Right hindlimb (tissue), 1 donor: ENCODE results near the gene COL5A2.

Experiments used
- DNase-seq: peaks from one replicate; pipeline ENCODE4 v3.0.0-alpha.2; 2018

The COL5A2 gene

DNA sequence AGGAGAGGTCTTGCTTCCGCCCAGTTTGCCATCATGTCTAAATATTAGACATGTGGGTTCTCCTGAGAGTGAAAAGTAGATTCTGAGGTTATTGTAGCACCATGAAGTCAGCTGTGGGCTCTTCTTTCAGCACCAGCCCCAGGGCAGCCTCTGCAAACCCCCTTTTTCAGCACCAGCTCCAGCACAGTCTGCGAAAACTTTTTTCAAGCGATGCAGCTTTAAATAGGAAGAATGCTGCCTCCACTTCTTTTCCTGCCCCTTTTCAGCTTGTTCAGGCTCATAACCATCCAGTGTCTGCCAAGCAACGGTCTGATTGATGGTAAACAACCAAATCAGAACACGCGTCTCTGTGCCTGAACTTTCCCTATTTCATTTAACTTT is at the start of gene COL5A2:
COL5A2 (minus strand) TSS at position 192 of the 381 bp plus-strand sequence; CDS start at position 35, 157 bp downstream.
- peak; percentile 92 for DNase-seq

DNA sequence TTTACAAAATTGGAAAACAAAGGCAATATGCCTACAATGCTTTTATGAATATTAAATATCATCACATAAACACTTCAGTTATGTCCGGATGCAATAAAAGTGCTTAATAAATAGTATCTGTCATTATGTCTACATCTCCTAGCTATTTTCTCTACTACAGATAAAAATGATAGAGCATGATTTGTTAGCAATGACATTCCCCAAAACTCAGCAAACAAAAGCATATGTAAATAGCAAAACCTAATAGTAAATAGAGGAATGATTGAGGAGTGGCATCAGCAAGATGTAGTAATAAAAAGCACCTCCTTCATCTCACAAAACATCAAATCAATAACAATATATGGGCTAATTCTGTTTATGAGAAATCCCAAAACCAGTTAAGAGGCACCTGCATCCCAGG is 46.5 kb upstream of the COL5A2 start:
- DNase-seq = no peak

DNA sequence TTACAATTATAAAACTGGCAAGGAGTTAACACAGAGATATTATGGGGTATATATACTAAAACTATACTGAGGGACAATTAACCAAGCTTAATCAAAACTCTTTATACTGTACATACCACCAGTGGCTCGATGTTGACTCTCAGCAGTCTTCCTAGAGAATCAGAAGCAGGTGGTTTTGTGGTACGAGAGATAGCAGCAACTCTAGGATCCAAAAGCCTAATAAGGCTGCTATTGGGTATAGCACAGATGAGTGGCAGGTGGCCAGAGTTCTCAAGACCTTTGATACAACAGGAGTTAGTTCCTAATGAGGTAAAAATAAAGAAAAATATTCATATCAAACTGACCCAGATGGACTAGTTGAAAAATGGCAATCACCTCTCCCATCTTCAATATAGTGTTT is 45.5 kb upstream of the COL5A2 start:
- DNase-seq = no peak

DNA sequence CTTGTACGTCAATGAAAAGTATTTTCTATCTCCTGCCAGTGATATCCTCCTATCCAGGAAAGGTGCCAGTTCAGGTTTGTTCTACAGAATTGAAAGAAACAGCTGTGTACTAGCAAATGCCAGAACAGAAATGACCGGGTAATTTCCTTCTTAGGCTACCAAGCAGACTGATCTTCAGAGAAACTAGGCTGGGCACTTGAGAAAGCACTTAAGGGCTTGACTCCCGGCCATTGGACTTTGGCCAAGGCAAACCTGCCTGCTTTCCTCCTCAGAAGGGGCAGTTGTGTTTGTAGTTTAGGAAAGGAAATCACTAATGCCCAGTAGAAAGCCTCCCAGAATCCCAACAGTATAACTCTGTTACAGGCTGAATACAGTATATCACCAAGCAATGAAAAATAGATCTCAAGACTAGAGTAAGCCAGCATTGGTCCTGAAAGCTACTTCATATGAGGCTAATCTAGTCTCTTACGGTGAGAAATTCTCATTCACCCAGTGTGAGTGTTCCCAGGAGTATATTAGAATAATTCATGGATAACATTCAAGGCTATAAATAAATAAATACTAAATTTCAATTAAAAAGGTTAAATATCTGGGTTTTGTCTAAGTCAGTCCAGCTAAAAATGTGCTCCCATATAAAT is 43.0 kb upstream of the COL5A2 start:
- peak; percentile 61 for DNase-seq

DNA sequence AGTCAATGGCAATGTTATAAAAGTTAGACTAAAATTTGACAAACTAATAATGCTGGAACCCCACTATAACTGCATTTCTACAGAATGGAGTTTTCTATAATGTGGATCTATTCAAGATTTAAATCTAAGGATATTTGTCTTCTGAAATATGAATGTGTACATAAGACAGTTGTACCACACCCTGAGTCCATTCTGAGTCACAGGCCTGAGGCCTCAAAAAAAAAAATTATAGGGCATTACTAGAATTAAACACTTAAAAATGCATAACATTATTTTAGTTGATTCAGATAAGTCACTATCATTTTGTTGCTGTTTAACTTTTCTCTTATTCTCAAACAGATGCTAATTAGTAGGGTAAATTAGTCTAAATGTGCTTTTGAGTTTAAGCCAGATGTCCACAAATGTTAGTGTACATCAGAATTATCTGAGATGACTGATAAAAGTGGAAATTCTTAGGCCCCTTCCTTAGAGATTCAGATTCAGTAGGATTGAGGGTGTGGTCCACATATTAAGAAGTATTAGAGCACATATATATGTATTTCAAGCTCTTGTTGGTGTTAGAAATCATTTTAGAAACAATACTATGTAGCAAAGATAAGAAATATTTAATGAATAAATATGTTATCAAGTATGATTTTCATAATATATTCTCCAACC is 42.4 kb upstream of the COL5A2 start:
- no peak for DNase-seq

DNA sequence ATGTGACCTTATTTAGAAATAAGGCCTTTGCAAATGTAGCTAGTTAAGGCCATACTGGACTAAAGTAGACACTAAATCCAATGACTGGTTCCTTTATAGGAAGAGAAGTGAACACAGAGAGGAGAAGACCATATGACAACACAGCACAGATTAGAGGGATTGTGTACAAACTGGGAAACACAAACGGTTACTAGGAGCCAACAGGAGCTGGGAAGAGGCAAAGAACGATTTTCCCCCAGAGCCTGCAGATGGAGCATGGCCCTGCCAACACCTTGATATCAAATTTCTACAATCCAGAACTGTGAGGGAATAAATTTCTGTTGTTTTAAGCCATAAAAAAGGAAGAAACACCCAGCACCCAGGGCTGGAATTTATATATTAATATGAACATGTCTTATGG is 38.7 kb upstream of the COL5A2 start:
- no peak for DNase-seq

DNA sequence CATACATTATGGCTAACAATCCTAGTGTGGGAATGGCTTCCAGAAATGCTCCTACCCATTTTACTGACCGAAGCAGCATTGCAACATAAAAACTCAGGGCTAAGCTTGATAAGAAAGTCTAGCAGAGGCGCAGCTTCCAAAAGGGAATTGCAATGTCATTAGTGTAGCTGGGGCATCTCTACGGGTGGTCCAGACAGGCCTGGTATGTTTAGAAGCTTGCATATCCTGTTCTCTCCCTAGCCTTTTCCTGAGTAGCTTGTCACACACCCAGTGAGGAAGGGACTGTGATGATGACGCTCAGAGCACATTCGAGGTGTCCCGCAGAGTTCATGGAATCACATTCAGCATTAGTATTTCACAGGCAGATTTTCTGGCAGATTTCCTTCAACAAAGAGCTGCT is 38.0 kb upstream of the COL5A2 start:
- DNase-seq = no peak

DNA sequence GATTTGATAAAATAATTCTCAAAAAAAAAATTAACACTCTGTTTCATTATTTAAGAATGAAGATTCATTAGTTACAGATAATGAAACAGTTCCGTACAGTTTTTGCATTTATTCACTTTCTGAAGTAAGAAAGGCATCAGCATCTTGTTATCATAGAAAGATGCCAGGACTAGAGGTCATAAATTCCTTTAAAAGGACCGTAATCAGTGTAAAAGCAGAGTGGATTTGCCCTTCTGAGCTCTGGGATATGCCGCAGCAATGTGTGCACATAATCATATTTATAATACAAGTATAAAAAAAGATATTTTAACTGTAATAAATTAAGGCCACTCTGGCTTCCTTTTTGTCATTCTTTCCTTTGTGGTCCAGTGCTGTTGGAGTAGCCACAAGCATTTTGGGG is 37.5 kb upstream of the COL5A2 start:
- DNase-seq = no peak

DNA sequence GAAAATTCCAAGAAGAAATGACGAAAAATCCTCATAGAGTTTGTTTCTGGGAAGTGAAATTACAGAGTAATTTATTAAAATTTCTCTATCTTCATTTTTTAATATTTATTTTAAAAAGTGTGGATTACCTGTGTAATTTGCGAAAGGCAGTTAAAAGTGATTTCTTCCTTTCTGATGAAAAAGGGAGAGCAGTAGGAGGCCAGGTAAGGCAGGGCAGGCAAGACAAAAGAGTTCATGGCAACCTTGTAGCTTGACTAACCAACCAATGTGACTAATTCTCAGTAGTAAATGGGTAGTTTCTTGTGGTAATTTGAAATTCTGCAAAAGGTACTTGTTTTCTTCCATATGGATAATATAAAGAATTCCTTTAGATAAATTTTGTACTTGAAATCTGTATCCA is 34.9 kb upstream of the COL5A2 start:
- DNase-seq = no peak

DNA sequence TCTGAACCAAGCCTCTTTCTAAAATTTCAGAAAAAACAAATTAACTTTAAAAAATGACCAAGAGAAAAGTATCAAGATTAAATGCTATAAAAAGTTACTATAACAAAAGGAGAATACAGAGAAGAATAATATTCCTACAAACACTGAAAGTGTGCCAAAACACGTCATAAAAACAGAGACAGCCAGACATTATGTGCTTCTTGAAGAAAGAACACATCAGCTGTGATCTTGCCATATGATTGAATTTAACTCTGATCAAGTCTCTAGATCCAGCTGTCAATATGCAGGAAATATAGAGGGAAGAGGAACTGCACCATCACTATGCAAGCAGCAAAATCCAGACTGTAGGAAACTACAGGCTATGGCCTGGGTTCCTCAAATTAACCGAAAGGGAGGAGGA is 33.7 kb upstream of the COL5A2 start:
- no peak for DNase-seq

DNA sequence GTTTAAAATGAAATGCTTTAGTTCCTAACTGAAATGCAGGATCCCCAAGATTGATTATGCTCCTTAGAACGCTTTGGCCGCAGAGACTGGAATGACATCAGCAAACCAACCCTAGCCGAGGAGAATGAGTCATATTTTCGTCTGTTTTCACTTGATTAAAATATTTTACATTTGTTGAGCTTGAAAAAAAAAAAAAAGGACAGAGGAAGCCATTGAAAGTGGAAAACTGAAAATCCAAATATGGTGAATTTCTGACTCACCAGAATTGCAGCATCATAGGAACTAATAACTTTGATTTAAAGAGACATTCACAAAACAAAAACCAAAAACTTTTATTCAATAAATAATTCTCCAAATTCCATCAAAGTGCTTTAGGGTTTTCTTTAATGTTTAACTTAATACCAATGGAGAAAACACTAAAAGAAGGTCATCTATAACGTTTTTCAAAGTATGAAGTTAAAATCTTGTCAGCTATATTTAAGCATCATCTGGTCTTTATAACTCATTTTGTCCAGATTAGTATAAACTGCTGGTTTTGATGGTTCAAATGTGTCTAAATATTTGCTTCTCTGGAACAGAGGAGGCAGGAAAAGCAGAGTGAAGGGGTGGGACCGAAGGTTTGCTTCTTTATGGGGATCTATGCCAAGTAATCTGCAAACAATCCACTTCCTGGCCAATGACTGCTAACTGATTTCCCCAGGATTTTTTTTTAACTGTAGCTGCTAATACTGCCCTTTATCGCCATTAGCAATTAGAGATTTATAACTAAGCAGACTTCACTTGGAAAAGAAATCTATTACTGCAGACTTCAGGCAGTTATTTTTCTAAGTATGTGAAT is 30.9 kb upstream of the COL5A2 start:
- peak; percentile 84 for DNase-seq

DNA sequence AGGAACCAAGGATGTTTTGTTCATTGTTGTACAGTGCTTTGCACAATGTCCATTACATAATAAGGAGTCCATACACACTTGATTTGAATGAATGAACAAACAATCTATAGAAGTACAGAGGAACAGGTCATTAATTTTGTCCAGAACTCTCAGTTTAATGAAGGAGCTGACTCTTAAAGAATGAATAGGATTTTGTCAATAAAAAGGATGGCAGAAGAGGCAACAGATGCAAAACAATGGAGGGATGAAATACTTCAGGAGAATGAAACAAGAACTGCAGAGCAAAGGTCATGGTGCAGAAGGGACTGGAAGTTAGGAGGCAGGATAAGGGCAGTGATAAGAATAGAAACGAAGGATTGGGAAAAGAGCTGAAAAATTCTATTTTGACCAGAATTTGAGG is 28.7 kb upstream of the COL5A2 start:
- DNase-seq = no peak

DNA sequence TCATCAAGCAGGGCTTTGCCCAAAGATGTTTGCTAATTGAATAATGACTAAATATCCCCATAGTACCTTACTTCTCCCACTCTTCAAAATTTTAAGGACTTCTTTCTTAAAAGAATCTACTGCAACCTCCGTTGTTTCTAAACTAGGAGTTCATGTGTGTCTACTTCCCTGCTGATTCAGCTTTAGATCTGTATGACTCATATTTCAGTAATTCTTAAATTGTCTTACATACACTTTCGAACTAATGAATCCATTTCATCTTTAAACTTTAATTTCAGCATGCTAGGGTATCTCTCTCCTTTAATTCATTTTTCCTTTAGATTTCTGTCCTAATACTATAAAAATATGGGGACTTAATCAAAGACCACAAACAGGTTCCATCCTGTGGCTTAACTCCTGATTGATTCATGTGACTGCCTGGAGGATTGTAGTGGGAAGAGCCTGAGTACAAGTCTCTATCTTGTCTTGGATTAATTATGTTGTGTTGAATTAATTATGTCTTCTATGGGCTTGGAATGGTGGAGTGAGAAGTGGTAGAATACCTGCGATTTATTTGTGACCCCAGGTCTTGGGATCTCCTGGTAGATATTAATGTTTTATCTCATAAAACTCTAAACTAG is 24.9 kb upstream of the COL5A2 start:
- no peak for DNase-seq

DNA sequence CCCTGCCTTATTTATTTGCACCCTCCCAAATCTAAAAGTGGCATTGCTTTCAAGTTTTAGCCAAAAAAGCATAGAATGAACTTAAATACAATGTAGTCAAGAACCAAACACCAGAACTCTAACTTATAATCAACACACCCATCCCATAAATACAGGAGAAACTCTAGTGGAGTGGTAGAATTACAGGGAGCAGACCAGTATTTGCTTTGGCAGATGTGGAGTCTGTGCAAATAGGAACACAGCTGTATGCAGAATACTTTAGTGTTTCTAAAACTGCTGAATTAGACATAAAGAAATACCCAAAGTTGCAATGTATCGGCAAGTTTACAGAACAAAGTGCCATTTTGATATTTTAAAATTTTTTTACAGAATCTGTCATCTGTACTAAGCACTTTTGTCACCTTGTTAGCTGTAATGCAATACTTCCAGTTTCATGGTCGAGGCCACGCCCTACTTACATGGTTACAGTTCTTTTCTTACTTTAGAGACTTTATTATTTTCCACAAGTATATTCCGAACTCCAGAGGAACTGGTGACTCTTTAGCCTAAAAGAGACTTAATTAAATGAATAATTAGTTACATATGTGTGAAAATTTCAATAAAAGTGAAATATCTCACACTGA is 23.7 kb upstream of the COL5A2 start:
- no peak for DNase-seq

DNA sequence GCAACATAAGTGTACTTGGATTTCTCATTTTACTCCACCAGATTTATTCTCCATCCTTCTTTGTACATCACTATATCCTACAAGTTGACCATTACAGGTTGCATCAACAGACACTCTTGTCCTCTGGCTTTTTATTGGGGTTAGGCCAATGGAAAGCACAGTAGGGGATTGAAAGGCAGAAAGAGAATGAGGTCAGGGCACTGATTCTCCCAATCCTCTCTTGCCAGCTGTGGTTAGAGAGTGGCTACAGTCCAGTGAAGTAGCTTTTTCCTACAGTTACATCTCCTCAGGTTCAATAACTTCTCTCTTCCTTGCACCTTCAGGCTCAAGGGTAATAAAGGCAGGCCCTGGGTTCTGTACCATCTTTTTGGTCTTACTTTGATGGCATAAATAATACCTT is 20.2 kb upstream of the COL5A2 start:
- no peak for DNase-seq

DNA sequence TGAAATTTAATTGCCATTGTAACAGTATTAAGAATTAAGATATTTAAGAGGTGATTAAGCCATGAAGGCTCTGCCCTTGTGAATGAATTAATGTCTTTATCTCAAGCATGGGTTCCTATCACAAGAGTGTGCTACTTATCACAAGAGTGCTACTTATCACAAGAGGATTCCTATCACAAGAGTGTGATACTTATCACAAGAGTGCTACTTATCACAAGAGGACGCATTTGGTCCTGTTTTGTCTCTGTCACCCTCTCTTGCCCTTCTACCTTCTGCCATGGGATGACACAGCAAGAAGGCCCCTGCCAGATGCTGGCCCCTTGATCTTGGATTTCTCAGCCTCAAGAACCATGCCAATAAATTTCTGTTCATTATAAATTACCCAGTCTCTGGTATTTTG is 13.2 kb upstream of the COL5A2 start:
- no peak for DNase-seq

DNA sequence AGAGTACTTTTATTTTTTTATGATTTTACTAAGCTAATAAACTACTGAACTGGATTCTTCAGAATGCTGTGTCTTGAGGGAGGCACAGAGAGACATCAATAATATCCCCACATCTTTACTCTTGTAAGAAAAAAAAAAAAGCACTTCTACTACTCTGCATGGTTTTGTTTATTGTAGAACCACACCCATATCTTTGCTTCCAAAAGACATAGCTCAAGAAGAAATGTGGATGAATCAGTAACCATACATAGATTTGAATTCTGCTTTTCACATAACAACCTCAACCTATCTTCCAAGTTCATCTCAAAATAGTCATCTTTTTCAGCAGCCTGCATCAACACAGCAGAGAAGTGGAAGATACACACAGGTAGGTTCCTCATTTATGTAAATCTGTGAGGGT is 12.2 kb upstream of the COL5A2 start:
- no peak for DNase-seq

DNA sequence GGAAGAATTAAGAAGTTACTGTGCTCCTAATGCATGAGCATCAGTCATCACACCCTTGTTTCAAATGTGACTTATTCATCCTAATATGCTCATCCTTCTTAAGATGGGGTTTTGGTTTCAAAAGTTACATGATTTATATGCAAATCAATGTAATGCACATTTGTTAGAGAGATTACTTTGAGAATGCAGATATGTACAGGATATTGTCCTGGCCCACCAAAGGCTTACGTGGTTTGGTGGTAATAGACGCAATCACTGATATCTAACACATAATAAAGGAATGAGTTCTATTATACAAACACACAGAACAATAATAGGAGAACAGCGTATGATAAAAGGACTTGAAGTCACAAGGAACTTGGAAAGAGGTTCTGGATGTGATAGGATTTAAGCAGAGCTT is 11.1 kb upstream of the COL5A2 start:
- no peak for DNase-seq

DNA sequence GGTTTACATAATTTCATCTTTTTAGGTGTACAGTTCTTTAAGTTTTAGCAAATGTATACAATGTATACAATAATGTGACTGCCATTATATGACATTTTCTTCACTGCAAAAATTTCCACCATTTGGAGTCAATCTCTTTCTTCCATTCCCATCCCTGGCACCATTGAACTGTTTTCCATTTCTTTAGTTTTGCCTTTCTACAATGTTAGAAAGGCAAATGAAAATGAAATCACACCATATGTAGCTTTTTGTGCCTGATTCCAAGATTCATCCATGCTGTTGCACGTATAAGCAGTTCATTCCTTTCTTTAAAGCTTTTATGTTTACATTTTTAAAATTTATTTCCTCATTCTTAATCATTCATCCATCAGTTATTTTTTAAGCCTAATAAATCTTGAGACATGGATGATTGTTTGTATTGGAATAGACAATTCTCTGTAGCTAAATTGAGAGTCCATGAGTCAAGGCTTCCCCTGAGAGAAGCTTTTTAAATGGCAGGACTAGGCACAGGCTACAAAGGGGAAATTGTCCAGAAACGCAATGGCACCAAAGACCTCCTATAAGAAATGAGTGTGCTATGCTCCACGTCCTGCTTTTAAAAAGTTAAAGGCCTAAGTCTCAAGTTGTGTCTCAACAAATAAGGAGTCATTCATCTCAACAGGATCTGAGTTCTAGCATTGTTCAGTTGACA is 8.7 kb upstream of the COL5A2 start:
- no peak for DNase-seq

DNA sequence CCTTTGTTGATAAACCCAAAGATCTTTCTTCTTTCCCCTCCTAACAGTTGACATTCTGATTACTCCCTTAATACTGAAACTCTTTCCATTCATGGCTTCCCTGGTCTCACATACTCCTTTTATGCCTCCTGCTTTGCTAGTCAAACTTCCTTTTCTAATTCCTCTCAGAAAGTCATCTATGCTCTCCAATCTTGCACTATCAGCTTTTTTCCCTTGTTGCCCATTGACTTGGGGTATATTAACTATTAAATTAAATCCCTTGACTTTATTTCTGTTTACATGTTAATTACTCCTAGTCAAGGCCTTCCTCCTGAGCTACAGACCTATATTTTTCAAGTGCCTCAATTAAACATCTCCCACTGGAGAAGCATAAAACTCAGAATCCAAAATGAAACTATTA is 3.6 kb upstream of the COL5A2 start:
- DNase-seq = no peak

DNA sequence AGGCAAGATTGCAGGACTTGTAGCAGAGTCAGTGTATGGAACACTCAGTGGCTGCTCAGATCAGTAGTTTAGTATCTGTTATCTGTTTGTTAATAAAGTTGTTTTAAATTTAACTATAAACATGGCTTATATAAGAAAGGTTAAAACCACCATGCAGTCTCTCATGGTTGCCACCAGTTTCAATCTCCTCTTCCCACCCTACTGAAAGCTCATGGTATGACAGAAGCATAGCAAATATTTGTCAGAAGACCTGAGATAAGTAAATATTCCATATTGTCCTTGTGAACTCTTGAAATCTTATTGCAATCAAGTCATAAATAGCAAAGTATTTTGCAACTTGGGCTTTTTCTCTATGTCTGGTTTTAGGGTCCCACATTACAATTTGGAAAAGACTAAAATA is 2.1 kb upstream of the COL5A2 start:
- no peak for DNase-seq

DNA sequence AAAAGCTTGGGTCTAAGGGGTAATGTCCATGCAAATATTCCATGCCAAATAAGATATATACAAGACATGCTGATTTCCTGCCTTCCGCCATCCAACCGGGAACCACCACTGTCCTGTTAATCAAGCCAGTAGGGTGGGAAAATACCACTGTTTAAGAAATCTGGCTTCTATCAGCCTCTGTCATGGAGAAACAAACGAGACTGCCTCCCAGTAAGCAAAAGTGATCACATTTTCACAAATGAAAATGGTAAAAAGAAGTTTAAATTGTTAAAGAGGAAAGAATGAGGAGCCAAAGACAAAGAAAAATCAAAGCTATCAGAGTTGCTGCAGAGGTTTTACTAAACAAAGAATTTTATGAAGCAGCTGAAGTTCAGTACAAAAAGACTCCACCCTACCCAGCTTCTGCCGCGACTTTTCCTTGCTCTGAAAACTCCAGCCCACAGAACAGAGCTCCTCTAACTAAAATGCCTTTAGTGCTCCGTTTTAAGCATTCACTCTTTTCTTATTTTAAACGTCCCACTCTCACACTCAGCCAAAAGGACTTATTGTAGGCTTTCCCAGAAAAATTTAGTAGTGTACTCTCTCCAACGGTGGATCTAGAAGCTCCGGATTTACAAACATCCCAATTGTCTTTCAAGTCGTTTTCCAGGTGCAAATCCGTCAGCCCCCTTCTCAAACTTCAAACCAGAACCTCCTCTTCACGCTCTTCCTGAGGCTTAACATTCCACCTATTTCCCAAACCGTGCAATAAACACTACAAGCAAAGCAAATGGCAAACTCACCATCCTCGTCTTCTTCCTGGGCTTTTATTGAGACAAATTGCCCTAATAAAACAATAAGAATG is 613 bp downstream of the COL5A2 start:
- DNase-seq = peak; percentile 71
